Breast epithelium (tissue), 4 donors: ENCODE measurements around the gene AMPH. TPM values are rescaled to one million over a fixed set of nuclear protein-coding genes. Genes with fewer than 3 reads are reported as not detected.

Experiments
- DNase-seq, 2 donors: peaks; one replicate each; pipeline ENCODE4 v3.0.0-alpha.2; 2019; ENCODE audit warnings: low spot score in 2 of 2
- H3K27ac ChIP-seq, 2 donors: fragments of 200-600 bp; sonication (generic) in 1 of 2; one replicate each; pipeline ENCODE4 v1.5.1; 2016 to 2019; ENCODE audit warnings: mild to moderate bottlenecking in 1 of 2
- H3K27me3 ChIP-seq, 2 donors: fragments of 200-600 bp; sonication (generic) in 1 of 2; one replicate each; pipeline versions ENCODE4 v1.5.1 to v1.6.0; 2017 to 2019; ENCODE audit warnings: control low read depth in 1 of 2, mild to moderate bottlenecking in 1 of 2
- H3K36me3 ChIP-seq: fragments of 200-600 bp; one replicate; pipeline ENCODE4 v1.5.1; 2019
- H3K4me1 ChIP-seq, 2 donors: fragments of 200-600 bp; sonication (generic); one replicate each; pipeline ENCODE4 v1.5.1; 2016 to 2019; ENCODE audit warnings: control low read depth in 1 of 2
- H3K4me3 ChIP-seq, 3 donors: fragments of 200-600 bp; sonication (generic); 1 replicate in 2 of 3; 2 replicates in 1 of 3; pipeline ENCODE4 v1.5.1; 2016 to 2019; ENCODE audit warnings: mild to moderate bottlenecking in 3 of 3, moderate library complexity in 2 of 3
- H3K9me3 ChIP-seq, 2 donors: fragments of 200-600 bp; sonication (generic) in 1 of 2; one replicate each; pipeline ENCODE4 v1.5.1; 2016 to 2019; ENCODE audit warnings: control low read depth in 1 of 2
- CTCF ChIP-seq, 3 donors: fragments of 450-650 bp; IDR thresholded peaks; one replicate each; pipeline ENCODE4 v1.5.1; 2016 to 2017; ENCODE audit warnings: antibody characterized with exemption in 3 of 3, mild to moderate bottlenecking in 3 of 3, moderate library complexity in 3 of 3
- POLR2A ChIP-seq: fragments of 450-650 bp; IDR thresholded peaks from one replicate; pipeline ENCODE4 v1.6.1; 2016; ENCODE audit warnings: antibody characterized with exemption, mild to moderate bottlenecking, moderate library complexity
- POLR2AphosphoS5 ChIP-seq, 3 donors: sonication (generic); formaldehyde crosslinking; IDR thresholded peaks; one replicate each; pipeline ENCODE4 v1.6.1; 2017; ENCODE audit warnings: antibody characterized with exemption in 3 of 3
- intact Hi-C: fragments of 100-400 bp; cut with DNase I; formaldehyde crosslinking; loops from one replicate; pipeline ENCODE4 v1.15.1; 2023; ENCODE audit warnings: low total_unique reads
- total RNA-seq, 3 donors: library from RNA; depleted of rRNA; stranded (reverse); fragments of >200 nt; gene quantifications; one replicate each; pipeline ENCODE4 v1.1.0, GENCODE V29; 2016

Gene AMPH
- total RNA-seq, 3 donors from 2014 or later, result 5.0 to 31.0 (median 15.1) TPM

DNA sequence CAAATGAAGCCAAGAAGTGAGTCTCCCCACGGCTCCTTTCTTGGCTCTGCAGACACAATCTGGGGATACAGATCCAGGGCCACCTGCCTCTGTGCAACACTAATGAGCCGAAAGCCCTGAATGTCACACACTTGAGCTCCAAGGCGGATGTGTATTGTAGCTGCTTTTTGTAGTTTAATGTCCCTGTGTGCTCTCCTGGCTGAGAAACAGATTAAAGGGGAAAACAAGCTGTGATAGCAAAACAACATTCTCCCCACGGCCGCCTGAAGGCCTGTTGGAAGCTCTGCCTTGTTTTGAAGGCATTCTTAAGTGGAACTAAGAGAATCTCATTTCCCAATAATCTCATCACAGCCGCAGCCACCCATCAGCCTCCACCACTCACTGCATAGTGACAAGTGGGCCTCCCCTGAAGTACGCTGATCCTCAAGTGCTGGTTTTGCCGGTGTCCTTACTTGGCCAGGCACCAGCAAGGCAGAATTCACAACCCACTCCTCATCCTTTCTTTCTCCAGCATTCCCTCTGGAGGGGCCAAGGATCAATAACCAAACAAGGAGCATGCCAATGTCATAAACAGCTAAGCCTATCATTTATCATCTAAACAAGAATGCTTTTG, 44.4 kb upstream of the AMPH start:
- Histone ChIP-seq H3K27me3 (no peaks in the 10 kb centered on the region), H3K9me3 (no peaks in the 10 kb centered on the region), H3K27ac (peak overlapping the region in 1 of 2 donors; percentile 58), H3K4me1 (no peaks in the 10 kb centered on the region), H3K36me3 (no peaks in the 10 kb centered on the region), H3K4me3 (no peak overlapping the region)
- TF ChIP-seq CTCF (IDR thresholded peaks at IDR 0.05) (no peak), POLR2A (no peak), POLR2AphosphoS5 (IDR thresholded peaks at IDR 0.05) (no peak)
- intact Hi-C loops, result no loop called here
- DNase-seq, result no peak

GRCh38 chr7:38674513-38674912, 43.3 kb upstream of the AMPH start:
- TF ChIP-seq CTCF (IDR thresholded peaks at IDR 0.05) (no peak), POLR2A (no peak), POLR2AphosphoS5 (IDR thresholded peaks at IDR 0.05) (no peak)
- DNase-seq, result no peak
- H3K27me3 ChIP-seq, result no peaks in the 10 kb centered on the region
- H3K4me3 ChIP-seq, result no peak overlapping the region
- no peaks in the 10 kb centered on the region for H3K9me3 ChIP-seq
- intact Hi-C loops, result no loop called here
- H3K36me3 ChIP-seq, result no peaks in the 10 kb centered on the region
- no peaks in the 10 kb centered on the region for H3K4me1 ChIP-seq
- H3K27ac ChIP-seq, result no peak overlapping the region

DNA sequence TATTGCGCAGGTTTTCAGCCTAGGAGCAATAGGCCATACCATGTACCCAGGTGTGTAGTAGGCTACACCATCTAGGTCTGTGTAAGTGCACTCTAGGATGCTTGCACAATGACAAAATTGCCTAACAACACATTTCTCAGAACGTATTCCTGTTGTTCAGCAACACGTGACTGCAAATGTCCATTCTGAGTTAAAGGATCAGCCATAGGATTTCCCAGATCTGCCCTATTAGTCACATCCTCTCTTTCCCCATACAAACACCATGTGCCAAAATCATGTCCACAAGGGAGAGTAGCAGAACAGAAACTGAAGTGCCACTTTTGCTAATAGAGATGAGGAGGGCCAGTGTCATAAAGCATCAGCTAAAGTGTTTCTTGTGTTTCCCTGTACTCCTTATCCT, 42.6 kb upstream of the AMPH start:
- H3K4me3 ChIP-seq, result no peak overlapping the region
- no peaks in the 10 kb centered on the region for H3K9me3 ChIP-seq
- no peaks in the 10 kb centered on the region for H3K27me3 ChIP-seq
- no peaks in the 10 kb centered on the region for H3K36me3 ChIP-seq
- H3K27ac ChIP-seq, result no peak overlapping the region
- intact Hi-C loops, result no loop called here
- no peaks in the 10 kb centered on the region for H3K4me1 ChIP-seq
- TF ChIP-seq POLR2A, result no peak
- TF ChIP-seq CTCF (IDR thresholded peaks at IDR 0.05), result no peak
- no peak for TF ChIP-seq POLR2AphosphoS5 (IDR thresholded peaks at IDR 0.05)
- no peak for DNase-seq

- intact Hi-C loops, result no loop called here
- H3K4me3 ChIP-seq, result no peak overlapping the region
- no peak for DNase-seq
- no peaks in the 10 kb centered on the region for H3K9me3 ChIP-seq
- no peak overlapping the region for H3K27ac ChIP-seq
- TF ChIP-seq CTCF (IDR thresholded peaks at IDR 0.05) (no peak), POLR2AphosphoS5 (IDR thresholded peaks at IDR 0.05) (no peak), POLR2A (no peak)
- no peaks in the 10 kb centered on the region for H3K4me1 ChIP-seq
- no peaks in the 10 kb centered on the region for H3K36me3 ChIP-seq
- no peaks in the 10 kb centered on the region for H3K27me3 ChIP-seq
Measured at GRCh38 chr7:38671911-38672905, 41.0 kb upstream of the AMPH start.

GRCh38 chr7:38669965-38670520, 38.9 kb upstream of the AMPH start:
- Histone ChIP-seq H3K4me1 (no peaks in the 10 kb centered on the region), H3K36me3 (no peaks in the 10 kb centered on the region), H3K9me3 (no peaks in the 10 kb centered on the region), H3K27ac (peak overlapping the region in 1 of 2 donors; percentile 32), H3K4me3 (no peak overlapping the region), H3K27me3 (no peaks in the 10 kb centered on the region)
- TF ChIP-seq POLR2AphosphoS5 (IDR thresholded peaks at IDR 0.05) (peak in 1 of 3 donors; percentile 18), POLR2A (no peak), CTCF (IDR thresholded peaks at IDR 0.05) (no peak)
- no peak for DNase-seq
- intact Hi-C loops, result no loop called here
